Measurements from ENCODE around the gene TMPRSS9.
"Not testable (repeated sequence)": the region's sequence is repeated elsewhere in the genome, so short reads cannot be mapped to it uniquely, and the experiment has no call there.

DNA sequence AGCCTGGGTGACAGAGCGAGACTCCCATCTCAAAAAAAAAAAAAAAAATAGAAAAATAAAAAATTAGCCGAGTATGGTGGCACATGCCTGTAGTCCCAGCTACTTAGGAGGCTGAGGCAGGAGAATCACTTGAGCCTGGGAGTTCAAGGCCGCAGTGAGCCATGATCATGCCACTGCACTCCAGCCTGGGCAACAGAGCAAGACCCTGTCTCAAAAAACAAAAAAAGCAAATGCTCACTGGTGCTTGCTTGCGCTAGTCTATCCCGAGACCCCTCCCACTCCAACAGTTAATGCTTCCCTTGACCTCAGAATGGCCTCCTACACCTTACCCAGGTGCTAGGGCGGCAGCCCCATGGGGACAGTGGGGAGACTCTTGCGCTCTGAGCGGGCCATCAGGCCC lies 57.4 kb downstream of the TMPRSS9 start:
- not testable (repeated sequence) for TF ChIP-seq POLR2A (IDR thresholded peaks at IDR 0.05; ENCODE audit: low read length); GATA1 (IDR thresholded peaks at IDR 0.05; ENCODE audit: low read depth, low read length)

Data from erythroblast (primary cell).